ENCODE measurements around the gene NOTCH2.
"Not testable (repeated sequence)": the region's sequence is repeated elsewhere in the genome, so short reads cannot be mapped to it uniquely, and the experiment has no call there.

- TF ChIP-seq CTCF (conservative IDR thresholded peaks at IDR 0.05; ENCODE audit: low read depth, low read length); EZH2 (IDR thresholded peaks at IDR 0.05; ENCODE audit: borderline replicate concordance, low read depth, low read length, poor library complexity, severe bottlenecking): not testable (repeated sequence)
Observed at GRCh38 chr1:120117371-120118177, 48.1 kb upstream of the NOTCH2 start.
